Central memory CD8-positive, alpha-beta T cell (primary cell): ENCODE results near the gene HMGCS1.

ENCODE experiments used
- ATAC-seq: fragments of 150-1000 bp; cut with Tn5 transposase; replicated peaks from 2 replicates; pipeline ENCODE4 v1.10.0; 2022; ENCODE audit warnings: mild to moderate bottlenecking, moderate FRiP score, moderate number of reproducible peaks; ENCODE audit not compliant: poor library complexity, severe bottlenecking; ENCODE audit errors: extremely low read depth
- DNase-seq, 2 donors: peaks; one replicate each; pipeline ENCODE4 v3.0.0; 2021; ENCODE audit warnings: low spot score in 2 of 2
- H3K27ac Mint-ChIP-seq: one replicate; pipeline ENCODE4 v1.8.0; 2022; ENCODE audit warnings: low read depth, mild to moderate bottlenecking, moderate library complexity, mixed read lengths
- H3K27me3 Mint-ChIP-seq: one replicate; pipeline ENCODE4 v1.8.0; 2022; ENCODE audit warnings: mixed read lengths
- H3K36me3 Mint-ChIP-seq: one replicate; pipeline ENCODE4 v1.8.0; 2022; ENCODE audit warnings: mild to moderate bottlenecking, moderate library complexity, mixed read lengths; ENCODE audit not compliant: insufficient read depth
- H3K4me1 Mint-ChIP-seq: one replicate; pipeline ENCODE4 v1.8.0; 2022; ENCODE audit warnings: mixed read lengths
- H3K4me3 Mint-ChIP-seq: one replicate; pipeline ENCODE4 v1.8.0; 2022; ENCODE audit warnings: mild to moderate bottlenecking, moderate library complexity, mixed read lengths
- H3K9me3 Mint-ChIP-seq: one replicate; pipeline ENCODE4 v1.8.0; 2022; ENCODE audit warnings: mixed read lengths

The HMGCS1 gene

GRCh38 chr5:43313035-43313853 lies at the start of gene HMGCS1:
Gene HMGCS1 (minus strand): TSS chr5:43313412. CDS start chr5:43298965, 14,447 bp downstream.
- Mint-ChIP-seq H3K4me1 (peaks cover 30% of the 10 kb centered on the region), H3K27me3 (peaks cover 9% of the 10 kb centered on the region), H3K27ac (peak within 1 kb of the TSS; percentile 95), H3K4me3 (peak within 1 kb of the TSS; percentile 90), H3K36me3 (peaks cover 15% of the 10 kb centered on the region), H3K9me3 (no peaks in the 10 kb centered on the region)
- DNase-seq, result peak; percentile 96 to 99
- peak; percentile 88 for ATAC-seq

DNA sequence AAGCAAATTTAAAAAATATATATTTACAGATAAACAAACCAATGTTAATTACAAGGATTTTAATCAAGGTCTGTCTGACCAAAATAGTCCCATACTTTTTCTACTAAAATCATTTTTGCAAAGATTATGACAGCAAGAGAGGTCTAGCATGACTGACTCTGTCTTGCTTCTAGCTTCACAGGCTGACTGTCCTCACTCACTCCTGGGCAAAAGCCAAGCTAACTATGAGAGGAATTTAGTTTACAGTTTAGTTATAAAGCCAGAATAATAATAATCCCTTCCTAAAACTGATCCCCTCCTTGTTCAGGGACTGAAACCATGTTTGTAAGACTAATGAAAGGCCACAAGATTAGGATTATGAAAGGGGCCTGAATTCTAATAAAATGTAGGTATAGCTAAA lies 45.5 kb upstream of the HMGCS1 start:
- Mint-ChIP-seq H3K4me3 (no peak overlapping the region), H3K27ac (no peak overlapping the region), H3K36me3 (no peaks in the 10 kb centered on the region), H3K9me3 (peaks cover 5% of the 10 kb centered on the region), H3K27me3 (peaks cover 10% of the 10 kb centered on the region), H3K4me1 (no peaks in the 10 kb centered on the region)
- ATAC-seq (no peak), DNase-seq (no peak)

- peaks cover 5% of the 10 kb centered on the region for H3K9me3 Mint-ChIP-seq
- no peak overlapping the region for H3K4me3 Mint-ChIP-seq
- H3K27me3 Mint-ChIP-seq, result peaks cover 10% of the 10 kb centered on the region
- ATAC-seq (no peak), DNase-seq (no peak)
- no peaks in the 10 kb centered on the region for H3K36me3 Mint-ChIP-seq
- no peaks in the 10 kb centered on the region for H3K4me1 Mint-ChIP-seq
- H3K27ac Mint-ChIP-seq, result no peak overlapping the region
These were observed 45.1 kb upstream of the HMGCS1 start for GRCh38 chr5:43358301-43358700.

GRCh38 chr5:43357878-43358281 lies 44.7 kb upstream of the HMGCS1 start:
- DNase-seq (no peak), ATAC-seq (no peak)
- Mint-ChIP-seq H3K9me3 (peaks cover 5% of the 10 kb centered on the region), H3K4me1 (no peaks in the 10 kb centered on the region), H3K36me3 (no peaks in the 10 kb centered on the region), H3K4me3 (no peak overlapping the region), H3K27me3 (peaks cover 10% of the 10 kb centered on the region), H3K27ac (no peak overlapping the region)

DNA sequence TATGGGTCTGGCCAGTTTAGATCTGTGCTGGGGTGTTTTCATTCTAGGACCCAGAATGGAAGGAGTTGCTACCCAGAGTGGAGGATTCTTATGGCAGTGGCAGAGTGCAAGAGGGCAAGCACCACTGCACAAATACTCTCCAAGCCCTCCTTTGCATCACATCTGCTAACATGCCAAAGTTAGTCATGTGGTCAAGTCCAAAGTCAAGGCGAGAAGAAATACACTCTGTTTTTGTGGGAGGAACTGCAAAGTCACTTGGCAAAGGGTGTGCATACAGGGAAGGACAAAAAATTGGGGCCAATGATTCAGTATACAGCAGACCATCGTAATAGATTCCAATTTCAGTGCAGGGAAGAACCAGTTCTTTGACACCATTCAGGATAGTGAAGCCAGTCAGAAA lies 43.9 kb upstream of the HMGCS1 start:
- H3K27ac Mint-ChIP-seq, result no peak overlapping the region
- H3K36me3 Mint-ChIP-seq, result no peaks in the 10 kb centered on the region
- H3K4me3 Mint-ChIP-seq, result no peak overlapping the region
- ATAC-seq, result no peak
- H3K27me3 Mint-ChIP-seq, result peaks cover 10% of the 10 kb centered on the region
- DNase-seq, result no peak
- H3K9me3 Mint-ChIP-seq, result peaks cover 5% of the 10 kb centered on the region
- no peaks in the 10 kb centered on the region for H3K4me1 Mint-ChIP-seq

DNA sequence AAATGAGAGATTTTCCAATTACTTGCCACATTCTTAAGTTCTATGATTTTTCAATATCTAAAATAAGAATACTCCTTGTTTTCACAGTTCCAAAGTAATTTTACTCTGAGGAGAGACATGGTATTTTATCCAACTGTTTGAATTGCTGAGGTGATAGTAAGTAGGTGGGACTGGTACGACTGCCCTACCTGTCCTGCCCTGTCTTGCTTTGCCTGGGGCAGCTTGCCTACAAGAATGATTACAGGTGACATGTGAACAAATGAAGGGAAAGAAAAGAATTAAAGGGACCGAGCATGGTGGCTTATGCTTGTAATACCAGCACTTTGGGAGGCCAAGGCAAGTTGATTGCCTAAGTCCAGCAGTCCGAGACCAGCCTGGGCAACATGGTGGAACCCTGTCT lies 41.6 kb upstream of the HMGCS1 start:
- no peak for ATAC-seq
- H3K4me1 Mint-ChIP-seq, result no peaks in the 10 kb centered on the region

GRCh38 chr5:43353668-43354067 lies 40.5 kb upstream of the HMGCS1 start:
- Mint-ChIP-seq H3K4me1 (no peaks in the 10 kb centered on the region), H3K27ac (no peak overlapping the region), H3K36me3 (no peaks in the 10 kb centered on the region), H3K9me3 (no peaks in the 10 kb centered on the region), H3K4me3 (no peak overlapping the region), H3K27me3 (peaks cover 11% of the 10 kb centered on the region)
- DNase-seq (no peak), ATAC-seq (no peak)

More for the DNA sequence above, 41.6 kb upstream of the HMGCS1 start:
- DNase-seq, result no peak
- peaks cover 5% of the 10 kb centered on the region for H3K9me3 Mint-ChIP-seq
- H3K27me3 Mint-ChIP-seq, result peaks cover 10% of the 10 kb centered on the region
- no peak overlapping the region for H3K4me3 Mint-ChIP-seq
- no peaks in the 10 kb centered on the region for H3K36me3 Mint-ChIP-seq
- no peak overlapping the region for H3K27ac Mint-ChIP-seq

- H3K27ac Mint-ChIP-seq, result no peak overlapping the region
- ATAC-seq (no peak), DNase-seq (no peak)
- H3K36me3 Mint-ChIP-seq, result no peaks in the 10 kb centered on the region
- H3K27me3 Mint-ChIP-seq, result peaks cover 19% of the 10 kb centered on the region
- H3K4me1 Mint-ChIP-seq, result no peaks in the 10 kb centered on the region
- no peaks in the 10 kb centered on the region for H3K9me3 Mint-ChIP-seq
- H3K4me3 Mint-ChIP-seq, result no peak overlapping the region
These were observed 39.7 kb upstream of the HMGCS1 start for GRCh38 chr5:43352915-43353314.

DNA sequence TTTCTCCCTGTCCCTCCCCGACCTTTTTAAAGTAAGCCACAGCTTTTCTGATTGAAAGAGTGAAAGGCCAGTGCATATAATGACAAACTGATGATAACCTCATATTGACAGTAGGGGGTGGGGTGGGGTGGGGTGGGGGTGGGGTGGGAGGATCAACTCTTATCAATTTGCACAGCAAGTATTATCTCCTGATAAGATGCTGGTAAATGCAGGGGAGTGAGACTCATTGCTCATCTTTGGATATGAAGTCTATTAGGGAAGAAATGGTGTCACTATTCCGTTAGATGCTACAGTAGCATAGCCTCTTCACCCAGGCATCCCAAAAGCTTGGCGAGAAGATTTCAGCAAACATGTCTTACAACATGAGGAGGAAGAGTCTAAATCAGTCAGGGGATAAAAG lies 38.9 kb upstream of the HMGCS1 start:
- Mint-ChIP-seq H3K9me3 (no peaks in the 10 kb centered on the region), H3K4me1 (no peaks in the 10 kb centered on the region), H3K27ac (no peak overlapping the region), H3K4me3 (no peak overlapping the region), H3K36me3 (no peaks in the 10 kb centered on the region), H3K27me3 (peaks cover 20% of the 10 kb centered on the region)
- no peak for DNase-seq
- ATAC-seq, result no peak

DNA sequence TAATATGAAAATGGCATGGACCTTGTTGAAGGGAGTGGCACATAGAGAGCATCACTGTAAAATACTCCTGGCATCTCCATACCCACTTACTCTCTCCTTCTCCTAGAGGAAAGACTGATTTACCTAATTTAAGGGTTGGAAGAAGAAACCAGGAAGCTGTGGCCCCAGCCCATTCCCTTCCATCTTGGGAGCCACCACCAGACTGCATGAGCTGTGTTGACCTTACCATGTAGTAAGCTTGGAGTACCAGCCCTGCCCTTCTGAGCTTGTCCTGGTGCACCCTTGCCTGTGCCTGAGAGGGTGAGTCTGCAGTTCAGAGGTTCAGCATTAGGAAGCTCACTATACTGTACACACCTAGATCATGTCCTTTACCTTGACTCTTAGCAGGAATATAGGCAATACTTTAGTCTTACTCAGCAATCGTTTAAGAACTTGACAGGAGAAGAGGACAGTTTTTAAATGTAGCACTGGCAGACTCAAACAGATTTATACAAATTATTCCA lies 35.7 kb upstream of the HMGCS1 start:
- peaks cover 18% of the 10 kb centered on the region for H3K27me3 Mint-ChIP-seq
- H3K9me3 Mint-ChIP-seq, result no peaks in the 10 kb centered on the region
- H3K4me3 Mint-ChIP-seq, result no peak overlapping the region
- no peaks in the 10 kb centered on the region for H3K4me1 Mint-ChIP-seq
- DNase-seq (no peak), ATAC-seq (no peak)
- H3K27ac Mint-ChIP-seq, result no peak overlapping the region
- H3K36me3 Mint-ChIP-seq, result peaks cover 3% of the 10 kb centered on the region

DNA sequence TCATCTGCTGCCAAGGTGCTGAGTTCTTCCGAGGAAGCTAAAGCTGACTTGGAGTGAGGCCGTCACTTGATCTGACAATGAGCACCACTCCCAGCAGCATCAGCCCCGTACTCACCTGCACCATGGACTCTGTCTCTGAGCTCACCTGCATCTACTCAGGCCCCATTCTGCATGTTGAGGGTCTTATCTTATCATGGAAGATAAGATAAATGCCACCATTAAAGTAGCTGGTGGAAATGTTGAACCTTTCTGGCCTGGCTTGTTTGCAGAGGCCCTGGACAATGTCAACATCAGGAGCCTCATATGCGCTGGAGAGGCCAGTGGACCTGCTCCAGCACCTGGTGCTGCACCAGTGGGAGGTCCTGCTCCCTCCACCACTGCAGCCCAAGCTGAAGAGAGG lies 35.0 kb upstream of the HMGCS1 start:
- peaks cover 3% of the 10 kb centered on the region for H3K36me3 Mint-ChIP-seq
- H3K9me3 Mint-ChIP-seq, result no peaks in the 10 kb centered on the region
- ATAC-seq, result no peak
- no peak overlapping the region for H3K27ac Mint-ChIP-seq
- H3K4me3 Mint-ChIP-seq, result no peak overlapping the region
- H3K4me1 Mint-ChIP-seq, result no peaks in the 10 kb centered on the region
- peaks cover 25% of the 10 kb centered on the region for H3K27me3 Mint-ChIP-seq
- DNase-seq, result no peak

DNA sequence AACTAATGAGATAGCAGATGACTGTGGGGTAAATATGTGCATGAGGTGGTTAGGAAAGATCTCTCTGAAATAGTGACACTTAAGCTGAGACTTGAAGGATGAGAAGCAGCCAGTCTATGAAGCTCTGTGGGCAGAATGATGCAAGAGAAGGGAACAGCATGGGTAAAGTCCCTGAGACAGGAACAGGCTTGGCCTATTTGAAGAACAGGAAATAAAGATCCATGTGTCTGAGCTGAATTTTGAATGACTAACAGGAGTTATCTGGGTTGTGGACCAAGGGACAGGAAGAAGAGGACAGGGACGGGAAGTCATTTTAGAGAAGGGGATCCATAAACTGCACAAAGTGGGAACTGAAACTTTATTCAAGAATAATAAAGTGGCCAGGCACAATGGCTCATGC lies 25.6 kb upstream of the HMGCS1 start:
- peaks cover 6% of the 10 kb centered on the region for H3K9me3 Mint-ChIP-seq
- H3K4me3 Mint-ChIP-seq, result no peak overlapping the region
- H3K27ac Mint-ChIP-seq, result no peak overlapping the region
- DNase-seq (no peak), ATAC-seq (no peak)
- peaks cover 1% of the 10 kb centered on the region for H3K36me3 Mint-ChIP-seq
- H3K27me3 Mint-ChIP-seq, result peaks cover 42% of the 10 kb centered on the region
- H3K4me1 Mint-ChIP-seq, result no peaks in the 10 kb centered on the region

DNA sequence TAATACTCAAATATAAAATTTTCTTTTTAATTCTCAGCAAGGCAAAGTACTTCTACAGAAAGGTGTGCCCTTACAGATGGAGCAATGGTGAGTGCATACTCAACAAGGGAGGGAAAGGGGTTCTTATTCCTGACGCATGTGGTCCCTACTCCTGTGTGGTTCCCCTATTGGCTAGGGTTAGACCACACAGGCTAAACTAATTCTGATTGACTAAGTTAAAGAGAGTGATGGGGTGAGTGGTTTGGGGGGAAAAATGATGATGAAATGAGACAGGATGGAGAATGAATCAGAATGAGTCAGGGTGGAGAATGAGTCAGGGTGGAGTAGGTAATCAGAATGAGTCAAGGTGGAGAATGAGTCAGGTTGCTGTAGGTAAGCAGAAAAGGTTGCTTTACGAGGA lies 22.9 kb upstream of the HMGCS1 start:
- DNase-seq (no peak), ATAC-seq (no peak)
- Mint-ChIP-seq H3K27me3 (peaks cover 34% of the 10 kb centered on the region), H3K4me3 (no peak overlapping the region), H3K4me1 (no peaks in the 10 kb centered on the region), H3K36me3 (peaks cover 1% of the 10 kb centered on the region), H3K27ac (no peak overlapping the region), H3K9me3 (peaks cover 14% of the 10 kb centered on the region)
